ENCODE data around the gene OFD1. TPM values are rescaled to one million over a fixed set of nuclear protein-coding genes. Genes with fewer than 3 reads are reported as not detected.

OFD1 gene, protein sequence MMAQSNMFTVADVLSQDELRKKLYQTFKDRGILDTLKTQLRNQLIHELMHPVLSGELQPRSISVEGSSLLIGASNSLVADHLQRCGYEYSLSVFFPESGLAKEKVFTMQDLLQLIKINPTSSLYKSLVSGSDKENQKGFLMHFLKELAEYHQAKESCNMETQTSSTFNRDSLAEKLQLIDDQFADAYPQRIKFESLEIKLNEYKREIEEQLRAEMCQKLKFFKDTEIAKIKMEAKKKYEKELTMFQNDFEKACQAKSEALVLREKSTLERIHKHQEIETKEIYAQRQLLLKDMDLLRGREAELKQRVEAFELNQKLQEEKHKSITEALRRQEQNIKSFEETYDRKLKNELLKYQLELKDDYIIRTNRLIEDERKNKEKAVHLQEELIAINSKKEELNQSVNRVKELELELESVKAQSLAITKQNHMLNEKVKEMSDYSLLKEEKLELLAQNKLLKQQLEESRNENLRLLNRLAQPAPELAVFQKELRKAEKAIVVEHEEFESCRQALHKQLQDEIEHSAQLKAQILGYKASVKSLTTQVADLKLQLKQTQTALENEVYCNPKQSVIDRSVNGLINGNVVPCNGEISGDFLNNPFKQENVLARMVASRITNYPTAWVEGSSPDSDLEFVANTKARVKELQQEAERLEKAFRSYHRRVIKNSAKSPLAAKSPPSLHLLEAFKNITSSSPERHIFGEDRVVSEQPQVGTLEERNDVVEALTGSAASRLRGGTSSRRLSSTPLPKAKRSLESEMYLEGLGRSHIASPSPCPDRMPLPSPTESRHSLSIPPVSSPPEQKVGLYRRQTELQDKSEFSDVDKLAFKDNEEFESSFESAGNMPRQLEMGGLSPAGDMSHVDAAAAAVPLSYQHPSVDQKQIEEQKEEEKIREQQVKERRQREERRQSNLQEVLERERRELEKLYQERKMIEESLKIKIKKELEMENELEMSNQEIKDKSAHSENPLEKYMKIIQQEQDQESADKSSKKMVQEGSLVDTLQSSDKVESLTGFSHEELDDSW
- total RNA-seq: 1 to 10 TPM; 7.7 to 8.1 TPM

DNA sequence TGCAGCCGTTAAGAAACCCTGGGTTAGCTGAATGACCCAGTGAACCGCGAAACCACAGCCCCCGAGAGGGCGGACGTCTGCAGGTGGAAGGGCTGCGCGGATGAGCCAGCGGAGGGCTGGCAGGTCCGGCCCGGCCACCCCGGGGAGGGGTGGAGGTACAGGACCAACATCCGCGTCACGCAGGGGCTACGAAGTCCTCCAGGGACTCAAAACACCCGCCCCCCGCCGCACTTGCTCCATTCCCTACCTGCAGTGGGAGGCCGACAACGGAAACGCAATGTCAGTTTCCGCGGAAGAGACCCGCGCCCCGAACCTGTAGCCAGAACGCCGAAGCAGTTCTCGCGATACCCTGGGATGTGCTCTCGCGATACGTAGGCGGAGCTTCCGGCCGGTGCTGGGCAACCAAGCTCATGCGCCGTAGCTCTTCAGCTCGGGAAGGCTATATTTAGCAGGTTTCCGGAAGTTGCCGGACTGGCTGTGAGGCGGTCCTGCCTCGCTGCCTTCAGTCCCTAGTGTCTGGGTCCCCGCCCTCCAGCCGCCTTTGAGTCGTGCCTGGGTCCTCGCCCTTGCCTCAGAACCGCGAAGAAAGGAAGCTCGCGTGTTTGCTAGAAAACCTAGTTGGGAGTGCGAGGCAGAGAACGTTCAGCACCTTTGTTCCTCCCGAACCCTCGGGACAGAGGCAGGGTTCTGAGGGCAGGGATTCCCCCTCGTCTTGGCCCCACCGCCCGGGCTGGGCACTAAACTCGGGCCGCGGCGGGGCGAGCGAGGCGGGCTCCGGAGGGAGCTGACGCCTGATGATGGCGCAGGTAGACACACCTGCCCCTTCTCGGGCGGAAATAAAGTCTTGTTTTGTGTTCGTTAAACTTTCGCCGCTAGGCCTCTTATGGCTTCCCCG, at the start of gene OFD1, which contains the start of gene TRAPPC2:
OFD1 (plus strand) TSS at position 471 of the 895 bp plus-strand sequence; CDS start at position 795, 324 bp downstream.
TRAPPC2 (minus strand) TSS at position 343 of the 895 bp plus-strand sequence. CDS start 14,657 bp downstream, outside the sequence.
- H3K4me1 ChIP-seq: peaks cover 0 to 12% of the 10 kb centered on the region in 2 donors
- peak within 1 kb of the TSS; percentile 88 to 89 for H3K27ac ChIP-seq
- H3K9me3 ChIP-seq: no peaks in the 10 kb centered on the region
- peak; percentile 93 for DNase-seq (ENCODE audit: low spot score)
- H3K36me3 ChIP-seq: no peaks in the 10 kb centered on the region
- H3K27me3 ChIP-seq: no peaks in the 10 kb centered on the region
- TF ChIP-seq, protein P1, sequence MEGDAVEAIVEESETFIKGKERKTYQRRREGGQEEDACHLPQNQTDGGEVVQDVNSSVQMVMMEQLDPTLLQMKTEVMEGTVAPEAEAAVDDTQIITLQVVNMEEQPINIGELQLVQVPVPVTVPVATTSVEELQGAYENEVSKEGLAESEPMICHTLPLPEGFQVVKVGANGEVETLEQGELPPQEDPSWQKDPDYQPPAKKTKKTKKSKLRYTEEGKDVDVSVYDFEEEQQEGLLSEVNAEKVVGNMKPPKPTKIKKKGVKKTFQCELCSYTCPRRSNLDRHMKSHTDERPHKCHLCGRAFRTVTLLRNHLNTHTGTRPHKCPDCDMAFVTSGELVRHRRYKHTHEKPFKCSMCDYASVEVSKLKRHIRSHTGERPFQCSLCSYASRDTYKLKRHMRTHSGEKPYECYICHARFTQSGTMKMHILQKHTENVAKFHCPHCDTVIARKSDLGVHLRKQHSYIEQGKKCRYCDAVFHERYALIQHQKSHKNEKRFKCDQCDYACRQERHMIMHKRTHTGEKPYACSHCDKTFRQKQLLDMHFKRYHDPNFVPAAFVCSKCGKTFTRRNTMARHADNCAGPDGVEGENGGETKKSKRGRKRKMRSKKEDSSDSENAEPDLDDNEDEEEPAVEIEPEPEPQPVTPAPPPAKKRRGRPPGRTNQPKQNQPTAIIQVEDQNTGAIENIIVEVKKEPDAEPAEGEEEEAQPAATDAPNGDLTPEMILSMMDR (IDR thresholded peaks at IDR 0.05): no peak
- peak within 1 kb of the TSS; percentile 70 to 79 for H3K4me3 ChIP-seq

DNA sequence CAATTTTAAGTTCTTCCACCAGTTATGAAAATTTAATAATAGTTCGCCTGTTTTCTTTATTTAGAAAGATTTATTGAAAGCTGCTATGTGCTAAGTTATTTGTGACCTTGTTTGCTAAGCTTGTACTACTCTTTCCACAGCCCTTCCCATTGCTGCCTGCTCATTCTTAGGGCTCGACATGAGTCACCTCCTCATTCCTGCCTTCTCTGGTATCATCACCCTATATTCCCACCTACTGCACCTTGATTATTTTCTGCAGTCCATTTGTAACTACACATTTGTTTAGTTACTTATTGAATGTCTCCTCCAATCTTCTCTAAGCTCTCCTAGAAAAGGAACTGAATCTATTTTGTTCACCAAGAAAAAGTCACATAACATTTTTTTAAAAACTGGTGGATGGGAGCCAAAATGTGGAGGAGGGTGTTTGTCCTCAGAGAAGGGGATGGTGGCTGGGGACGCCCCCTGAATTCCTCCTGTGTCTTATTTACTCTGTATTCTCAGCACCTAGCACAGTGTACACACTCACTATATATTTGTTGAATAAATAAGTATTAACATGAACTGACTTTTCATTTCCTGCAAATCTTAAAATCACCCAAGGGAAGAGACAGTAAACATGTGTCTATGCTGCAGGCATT, 49.3 kb upstream of the OFD1 start:
- H3K27ac ChIP-seq: no peak overlapping the region
- no peaks in the 10 kb centered on the region for H3K27me3 ChIP-seq
- no peak overlapping the region for H3K4me3 ChIP-seq
- H3K9me3 ChIP-seq: peaks cover 0 to 6% of the 10 kb centered on the region in 2 donors
- H3K4me1 ChIP-seq: no peaks in the 10 kb centered on the region
- no peak for DNase-seq (ENCODE audit: low spot score)
- no peaks in the 10 kb centered on the region for H3K36me3 ChIP-seq
- TF ChIP-seq, protein P1 (IDR thresholded peaks at IDR 0.05): no peak

DNA sequence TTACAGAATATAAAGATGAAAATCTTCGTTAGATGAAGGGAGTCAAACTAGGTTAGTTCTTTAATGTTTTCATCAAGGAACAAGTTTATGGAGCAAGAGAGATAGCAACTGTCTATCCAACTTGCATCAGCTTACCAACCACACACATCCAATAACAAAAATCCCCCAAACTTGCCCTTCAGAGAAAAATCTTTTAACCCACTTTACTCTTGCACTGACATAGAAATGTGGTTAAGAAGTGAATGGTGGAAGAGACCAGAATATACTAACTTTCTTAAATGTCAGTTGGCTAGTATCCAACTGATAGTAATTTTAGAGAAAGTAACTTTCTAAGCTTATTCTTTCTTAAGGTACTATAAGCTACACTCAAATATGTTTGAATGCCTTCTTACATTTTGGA, 47.3 kb upstream of the OFD1 start:
- no peak for DNase-seq (ENCODE audit: low spot score)
- Histone ChIP-seq H3K36me3 (no peaks in the 10 kb centered on the region), H3K27me3 (no peaks in the 10 kb centered on the region), H3K4me1 (peaks cover 0 to 5% of the 10 kb centered on the region in 2 donors), H3K9me3 (peaks cover 0 to 5% of the 10 kb centered on the region in 2 donors), H3K4me3 (no peak overlapping the region), H3K27ac (no peak overlapping the region)
- TF ChIP-seq, protein P1 (IDR thresholded peaks at IDR 0.05): no peak

DNA sequence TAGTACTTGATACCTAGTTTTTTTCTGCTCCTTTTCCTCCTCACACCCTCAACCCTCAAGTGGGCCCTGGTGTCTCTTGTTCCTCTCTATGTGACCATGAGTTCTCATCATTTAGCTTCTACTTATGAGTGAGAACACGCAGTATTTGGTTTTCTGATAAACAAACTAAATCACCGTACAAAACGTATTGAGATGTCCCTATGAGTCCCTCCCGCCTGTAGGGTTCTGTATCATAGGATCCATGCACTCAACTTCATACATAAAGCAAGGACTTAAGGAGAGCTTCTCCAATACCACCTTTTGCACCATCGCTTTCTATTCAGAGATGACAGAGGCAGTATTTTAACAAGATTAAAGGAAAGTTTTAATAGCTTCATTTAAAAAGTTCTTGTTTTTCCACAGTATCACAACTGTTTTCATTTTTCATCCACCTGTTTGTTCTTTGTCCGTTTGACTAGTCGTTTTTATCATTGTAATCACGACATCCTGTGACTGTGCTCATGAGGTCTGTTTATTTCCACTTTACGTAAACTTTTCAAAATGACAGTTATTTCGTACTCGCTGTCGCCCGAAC, 46.1 kb upstream of the OFD1 start:
- peak overlapping the region; percentile 90 to 97 for H3K27ac ChIP-seq
- peaks cover 0 to 15% of the 10 kb centered on the region in 2 donors for H3K4me1 ChIP-seq
- TF ChIP-seq, protein P1 (IDR thresholded peaks at IDR 0.05): no peak
- no peaks in the 10 kb centered on the region for H3K27me3 ChIP-seq
- H3K36me3 ChIP-seq: no peaks in the 10 kb centered on the region
- H3K4me3 ChIP-seq: peak overlapping the region; percentile 69 to 79
- H3K9me3 ChIP-seq: no peaks in the 10 kb centered on the region
- no peak for DNase-seq (ENCODE audit: low spot score)

Data from right atrium auricular region (tissue), 2 donors.